GM23338 (cell line): Measurements from ENCODE around the gene ABCA1. TPM values are rescaled to one million over a fixed set of nuclear protein-coding genes. Genes with fewer than 3 reads are reported as not detected.

Experiments
- ATAC-seq: fragments of 200-7000 bp; cut with Tn5 transposase; 3 replicates; pipeline ENCODE4 v1.9.1; 2020
- DNase-seq: peaks from one replicate; pipeline ENCODE4 v3.0.0-alpha.2; 2015; ENCODE audit warnings: low spot score
- H2AFZ ChIP-seq: fragments of 200-600 bp; sonication (generic); 2 replicates; pipeline ENCODE4 v1.8.0; 2016; ENCODE audit warnings: antibody characterized with exemption, mild to moderate bottlenecking, moderate library complexity
- H3F3A ChIP-seq: fragments of 200-600 bp; sonication (generic); replicated peaks from 2 replicates; pipeline ENCODE4 v1.8.0; 2017; ENCODE audit warnings: antibody characterized with exemption, mixed run types, low read depth
- H3K27ac ChIP-seq: fragments of 200-600 bp; sonication (generic); 2 replicates; pipeline ENCODE4 v1.6.1; 2016; ENCODE audit warnings: low read depth
- H3K27me3 ChIP-seq: fragments of 200-600 bp; sonication (generic); 2 replicates; pipeline ENCODE4 v1.8.0; 2016; ENCODE audit warnings: mild to moderate bottlenecking, mixed run types, moderate library complexity; ENCODE audit not compliant: insufficient read depth
- H3K36me3 ChIP-seq: fragments of 200-600 bp; sonication (generic); 2 replicates; pipeline ENCODE4 v1.8.0; 2016; ENCODE audit warnings: mild to moderate bottlenecking; ENCODE audit not compliant: insufficient read depth
- H3K4me1 ChIP-seq: fragments of 200-600 bp; sonication (generic); 2 replicates; pipeline ENCODE4 v1.8.0; 2016; ENCODE audit warnings: mild to moderate bottlenecking, moderate library complexity; ENCODE audit not compliant: insufficient read depth
- H3K4me2 ChIP-seq: fragments of 200-600 bp; sonication (generic); 2 replicates; pipeline ENCODE4 v1.7.1; 2017; ENCODE audit warnings: mixed run types
- H3K4me3 ChIP-seq: fragments of 200-600 bp; sonication (generic); 2 replicates; pipeline ENCODE4 v1.6.1; 2016; ENCODE audit warnings: mixed run types
- H3K79me2 ChIP-seq: fragments of 200-600 bp; sonication (generic); replicated peaks from 2 replicates; pipeline ENCODE4 v1.8.0; 2017; ENCODE audit warnings: mild to moderate bottlenecking; ENCODE audit not compliant: insufficient read depth
- H3K9me2 ChIP-seq: fragments of 200-600 bp; sonication (generic); 2 replicates; pipeline ENCODE4 v1.8.0; 2017; ENCODE audit not compliant: insufficient read depth
- H4K20me1 ChIP-seq: fragments of 200-600 bp; sonication (generic); replicated peaks from 2 replicates; pipeline ENCODE4 v1.8.0; 2017; ENCODE audit warnings: mild to moderate bottlenecking; ENCODE audit not compliant: insufficient read depth
- H3K27ac Mint-ChIP-seq: 2 replicates; pipeline ENCODE4 v1.8.0; 2020; ENCODE audit warnings: inconsistent platforms, mild to moderate bottlenecking, moderate library complexity, mixed read lengths
- H3K27me3 Mint-ChIP-seq: 3 replicates; pipeline ENCODE4 v1.8.0; 2022; ENCODE audit warnings: low read depth, mild to moderate bottlenecking, moderate library complexity, mixed read lengths, inconsistent platforms; ENCODE audit not compliant: insufficient read depth, poor library complexity
- H3K36me3 Mint-ChIP-seq: 3 replicates; pipeline ENCODE4 v1.8.0; 2021; ENCODE audit warnings: low read depth, mild to moderate bottlenecking, inconsistent platforms, moderate library complexity, mixed read lengths
- H3K4me1 Mint-ChIP-seq: 3 replicates; pipeline ENCODE4 v1.8.0; 2020; ENCODE audit warnings: mild to moderate bottlenecking, inconsistent platforms, mixed read lengths
- H3K4me3 Mint-ChIP-seq: 3 replicates; pipeline ENCODE4 v1.8.0; 2021; ENCODE audit warnings: moderate library complexity, mild to moderate bottlenecking, inconsistent platforms, mixed read lengths
- H3K9me3 Mint-ChIP-seq: 3 replicates; pipeline ENCODE4 v1.8.0; 2020; ENCODE audit warnings: moderate library complexity, mild to moderate bottlenecking, inconsistent platforms, mixed read lengths
- CREB1 ChIP-seq: fragments of 250-450 bp; sonication (Bioruptor Pico); IDR thresholded peaks from 2 replicates; pipeline ENCODE4 v1.5.0; 2020; ENCODE audit warnings: low read depth, mild to moderate bottlenecking, moderate library complexity
- ETS1 ChIP-seq: IDR thresholded peaks from 2 replicates; pipeline ENCODE4 v1.6.1; 2016; ENCODE audit warnings: antibody characterized with exemption
- EZH2 ChIP-seq: fragments of 200-600 bp; sonication (generic); IDR thresholded peaks from one replicate; pipeline ENCODE4 v1.8.0; 2017; ENCODE audit warnings: antibody characterized with exemption, mild to moderate bottlenecking, low read depth; ENCODE audit not compliant: unreplicated experiment
- EZH2phosphoT487 ChIP-seq: fragments of 200-600 bp; sonication (generic); IDR thresholded peaks from one replicate; pipeline ENCODE4 v1.8.1; 2018; ENCODE audit warnings: antibody characterized with exemption; ENCODE audit not compliant: unreplicated experiment
- JUNB ChIP-seq: IDR thresholded peaks from one replicate; pipeline ENCODE4 v1.6.1; 2016; ENCODE audit warnings: antibody characterized with exemption; ENCODE audit not compliant: unreplicated experiment
- NANOG ChIP-seq: IDR thresholded peaks from 2 replicates; pipeline ENCODE4 v1.6.1; 2016; ENCODE audit warnings: antibody characterized with exemption, borderline replicate concordance
- POLR2AphosphoS5 ChIP-seq: IDR thresholded peaks from 2 replicates; pipeline ENCODE4 v1.6.1; 2016; ENCODE audit warnings: antibody characterized with exemption, low read depth
- REST ChIP-seq: IDR thresholded peaks from one replicate; pipeline ENCODE4 v1.6.1; 2018; ENCODE audit warnings: antibody characterized with exemption; ENCODE audit not compliant: unreplicated experiment
- STAT1 ChIP-seq: IDR thresholded peaks from one replicate; pipeline ENCODE4 v1.6.1; 2016; ENCODE audit warnings: antibody characterized with exemption; ENCODE audit not compliant: unreplicated experiment
- ZNF114 ChIP-seq: fragments of 250-450 bp; sonication (Bioruptor Pico); IDR thresholded peaks from 2 replicates; pipeline ENCODE4 v1.5.0; 2020; ENCODE audit warnings: mild to moderate bottlenecking, moderate library complexity
- ZNF331 ChIP-seq: fragments of 250-450 bp; sonication (Bioruptor Pico); IDR thresholded peaks from 2 replicates; pipeline ENCODE4 v1.5.0; 2020; ENCODE audit warnings: low read depth, mild to moderate bottlenecking, moderate library complexity
- polyA plus RNA-seq: library from polyadenylated mRNA; unstranded; fragments of >200 nt; fragmentation: Nextera tagmentation; extraction: Ambion mirVana; gene quantifications from 2 replicates; pipeline ENCODE4 v1.2.1, GENCODE V29; 2016
- total RNA-seq: library from RNA; depleted of rRNA; stranded (reverse); fragments of >200 nt; shearing (Covaris generic); gene quantifications from 2 replicates; pipeline ENCODE4 v1.2.3, GENCODE V29; 2014

Gene ABCA1
- total and polyA plus RNA-seq, 2 experiments from 2014 or later, result 1.4 to 2.8 TPM

- H3K4me1 ChIP-seq, result peaks cover 37% of the 10 kb centered on the region
- H3K36me3 ChIP-seq, result no peaks in the 10 kb centered on the region
- no peak overlapping the region; the same call in 1 of the 2 replicates for H3K4me2 ChIP-seq
- DNase-seq, result no peak
- H3K4me3 ChIP-seq, result no peak overlapping the region
- no peak for ATAC-seq
- H3K9me2 ChIP-seq, result no peaks in the 10 kb centered on the region
- no peak overlapping the region; the same call in 1 of the 2 replicates for H2AFZ ChIP-seq
- H3K36me3 Mint-ChIP-seq, result peaks cover 30% of the 10 kb centered on the region
- peaks cover 7% of the 10 kb centered on the region; the same call in 1 of the 2 replicates for H3F3A ChIP-seq
- peaks cover 4% of the 10 kb centered on the region; the same call in 2 of the 3 replicates for H3K9me3 Mint-ChIP-seq
- no peaks in the 10 kb centered on the region for H4K20me1 ChIP-seq
- H3K27ac Mint-ChIP-seq, result no peak overlapping the region
- H3K4me3 Mint-ChIP-seq, result no peak overlapping the region
- TF ChIP-seq ZNF331 (CRISPR knock-in tag) (no peak), EZH2 (no peak), ETS1 (no peak), STAT1 (no peak), CREB1 (CRISPR knock-in tag) (no peak), REST (no peak), EZH2phosphoT487 (no peak), JUNB (no peak), NANOG (no peak), POLR2AphosphoS5 (no peak), ZNF114 (CRISPR knock-in tag) (no peak)
- H3K4me1 Mint-ChIP-seq, result peaks cover 40% of the 10 kb centered on the region
- H3K79me2 ChIP-seq, result no peaks in the 10 kb centered on the region
- no peak overlapping the region for H3K27ac ChIP-seq
- H3K27me3 Mint-ChIP-seq, result peaks cover 12% of the 10 kb centered on the region
- H3K27me3 ChIP-seq, result no peaks in the 10 kb centered on the region
Measured at GRCh38 chr9:104861397-104861796, 66.6 kb downstream of the ABCA1 start.

- H3K4me3 ChIP-seq, result no peak overlapping the region
- H3K27me3 ChIP-seq, result no peaks in the 10 kb centered on the region
- Mint-ChIP-seq H3K9me3 (peaks cover 4% of the 10 kb centered on the region; the same call in 2 of the 3 replicates), H3K4me3 (no peak overlapping the region), H3K27ac (no peak overlapping the region), H3K36me3 (peaks cover 29% of the 10 kb centered on the region; the same call in 2 of the 3 replicates), H3K4me1 (peaks cover 40% of the 10 kb centered on the region), H3K27me3 (peaks cover 12% of the 10 kb centered on the region)
- no peaks in the 10 kb centered on the region for H4K20me1 ChIP-seq
- no peaks in the 10 kb centered on the region for H3K36me3 ChIP-seq
- no peaks in the 10 kb centered on the region for H3K9me2 ChIP-seq
- H3F3A ChIP-seq, result peaks cover 7% of the 10 kb centered on the region; the same call in 1 of the 2 replicates
- H3K4me2 ChIP-seq, result no peak overlapping the region
- no peak overlapping the region for H2AFZ ChIP-seq
- no peak overlapping the region for H3K27ac ChIP-seq
- H3K79me2 ChIP-seq, result no peaks in the 10 kb centered on the region
- peaks cover 37% of the 10 kb centered on the region for H3K4me1 ChIP-seq
- DNase-seq (no peak), ATAC-seq (no peak)
- TF ChIP-seq NANOG (no peak), ZNF114 (CRISPR knock-in tag) (no peak), REST (no peak), EZH2 (no peak), STAT1 (no peak), JUNB (no peak), ZNF331 (CRISPR knock-in tag) (no peak), POLR2AphosphoS5 (no peak)
Measured at GRCh38 chr9:104860263-104860662, 67.7 kb downstream of the ABCA1 start.
